IPS-20b (cell line): ENCODE data around the gene LMAN1.

Experiments
- H3K27ac ChIP-seq: one replicate; pipeline ENCODE4 v1.5.1; 2013; ENCODE audit warnings: low read length
- H3K27me3 ChIP-seq: 2 replicates; pipeline ENCODE4 v1.6.1; 2013; ENCODE audit warnings: mild to moderate bottlenecking, low read length, inconsistent platforms; ENCODE audit not compliant: insufficient read depth
- H3K36me3 ChIP-seq: 2 replicates; pipeline ENCODE4 v1.6.1; 2013; ENCODE audit warnings: low read depth, mild to moderate bottlenecking, inconsistent platforms, low read length, moderate library complexity; ENCODE audit not compliant: insufficient read depth
- H3K4me1 ChIP-seq: 2 replicates; pipeline ENCODE4 v1.6.1; 2013; ENCODE audit warnings: mild to moderate bottlenecking, control low read depth, inconsistent platforms, low read length, moderate library complexity; ENCODE audit not compliant: insufficient read depth
- H3K4me3 ChIP-seq: 2 replicates; pipeline ENCODE4 v1.5.1; 2013; ENCODE audit warnings: mild to moderate bottlenecking, low read length, inconsistent platforms
- H3K9ac ChIP-seq: 2 replicates; pipeline ENCODE4 v1.6.1; 2013; ENCODE audit warnings: low read depth, mild to moderate bottlenecking, inconsistent platforms, low read length, moderate library complexity
- H3K9me3 ChIP-seq: 2 replicates; pipeline ENCODE4 v1.6.1; 2013; ENCODE audit warnings: mild to moderate bottlenecking, low read depth, low read length, inconsistent platforms; ENCODE audit not compliant: insufficient read depth

The LMAN1 gene, protein sequence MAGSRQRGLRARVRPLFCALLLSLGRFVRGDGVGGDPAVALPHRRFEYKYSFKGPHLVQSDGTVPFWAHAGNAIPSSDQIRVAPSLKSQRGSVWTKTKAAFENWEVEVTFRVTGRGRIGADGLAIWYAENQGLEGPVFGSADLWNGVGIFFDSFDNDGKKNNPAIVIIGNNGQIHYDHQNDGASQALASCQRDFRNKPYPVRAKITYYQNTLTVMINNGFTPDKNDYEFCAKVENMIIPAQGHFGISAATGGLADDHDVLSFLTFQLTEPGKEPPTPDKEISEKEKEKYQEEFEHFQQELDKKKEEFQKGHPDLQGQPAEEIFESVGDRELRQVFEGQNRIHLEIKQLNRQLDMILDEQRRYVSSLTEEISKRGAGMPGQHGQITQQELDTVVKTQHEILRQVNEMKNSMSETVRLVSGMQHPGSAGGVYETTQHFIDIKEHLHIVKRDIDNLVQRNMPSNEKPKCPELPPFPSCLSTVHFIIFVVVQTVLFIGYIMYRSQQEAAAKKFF

GRCh38 chr18:59358712-59359575, at the start of gene LMAN1:
LMAN1 (minus strand) TSS chr18:59359265; CDS start chr18:59359244, 21 bp downstream.
- Histone ChIP-seq H3K27me3 (peaks cover 44% of the 10 kb centered on the region), H3K9ac (peak within 1 kb of the TSS; percentile 94), H3K27ac (peak within 1 kb of the TSS; percentile 84), H3K36me3 (peaks cover 17% of the 10 kb centered on the region), H3K9me3 (no peaks in the 10 kb centered on the region), H3K4me3 (peak within 1 kb of the TSS; percentile 87), H3K4me1 (peaks cover 3% of the 10 kb centered on the region; the same call in 1 of the 2 replicates)

DNA sequence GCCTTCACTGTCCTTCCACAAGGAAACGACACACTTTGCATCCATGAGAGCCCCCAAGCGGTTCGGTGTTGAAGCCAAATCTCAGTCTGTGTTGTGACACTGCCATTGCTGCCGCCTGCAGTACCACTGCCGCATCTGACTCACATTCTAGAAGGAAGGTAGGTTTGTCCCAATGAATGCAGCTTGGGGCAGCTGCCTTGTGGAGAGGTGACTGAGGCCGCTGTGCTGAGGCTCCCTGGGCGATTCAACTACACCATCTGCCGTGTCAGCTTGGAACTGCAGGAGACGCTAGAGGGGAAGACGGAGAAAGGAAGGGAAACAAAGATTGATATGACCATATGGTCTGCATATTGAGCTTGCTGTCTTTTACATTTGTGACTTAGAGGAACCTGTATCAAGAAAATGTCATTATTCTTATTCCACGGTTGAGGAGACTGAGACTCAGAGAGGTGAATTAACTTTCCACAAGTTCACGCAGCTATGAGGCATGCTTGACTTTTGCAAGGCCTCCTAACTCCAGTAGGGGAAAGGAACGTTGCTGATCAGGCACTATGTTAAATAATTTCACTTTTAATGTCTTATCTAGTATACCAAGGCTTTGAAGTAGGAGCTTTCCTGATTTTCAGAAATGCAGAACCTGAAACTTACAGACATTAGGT, 43.5 kb upstream of the LMAN1 start:
- no peaks in the 10 kb centered on the region for H3K9me3 ChIP-seq
- no peaks in the 10 kb centered on the region for H3K4me1 ChIP-seq
- H3K9ac ChIP-seq: no peak overlapping the region
- H3K27ac ChIP-seq: no peak overlapping the region
- peaks cover 11% of the 10 kb centered on the region; the same call in 1 of the 2 replicates for H3K27me3 ChIP-seq
- no peak overlapping the region for H3K4me3 ChIP-seq
- no peaks in the 10 kb centered on the region for H3K36me3 ChIP-seq

DNA sequence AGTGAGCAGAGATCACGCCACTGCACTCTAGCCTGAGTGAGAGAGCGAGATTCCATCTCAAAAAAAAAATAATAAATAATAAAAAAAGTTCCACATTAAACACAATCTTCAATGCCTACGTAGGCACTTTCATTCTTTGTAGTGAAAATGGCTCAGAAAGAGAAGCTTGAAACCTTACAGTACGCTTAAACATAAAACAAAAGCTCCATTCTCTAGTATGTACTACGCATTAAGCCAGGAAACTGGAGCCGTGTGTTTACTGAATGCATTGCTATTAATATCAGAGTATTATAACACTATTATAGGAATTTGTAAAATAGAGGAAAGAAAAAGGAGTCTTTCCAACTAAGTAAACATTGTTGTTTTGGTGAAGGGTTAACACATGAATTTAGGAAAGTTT, 41.3 kb upstream of the LMAN1 start:
- Histone ChIP-seq H3K36me3 (no peaks in the 10 kb centered on the region), H3K27me3 (peaks cover 24% of the 10 kb centered on the region; the same call in 1 of the 2 replicates), H3K9me3 (no peaks in the 10 kb centered on the region), H3K4me3 (no peak overlapping the region), H3K27ac (no peak overlapping the region), H3K4me1 (no peaks in the 10 kb centered on the region), H3K9ac (no peak overlapping the region)

DNA sequence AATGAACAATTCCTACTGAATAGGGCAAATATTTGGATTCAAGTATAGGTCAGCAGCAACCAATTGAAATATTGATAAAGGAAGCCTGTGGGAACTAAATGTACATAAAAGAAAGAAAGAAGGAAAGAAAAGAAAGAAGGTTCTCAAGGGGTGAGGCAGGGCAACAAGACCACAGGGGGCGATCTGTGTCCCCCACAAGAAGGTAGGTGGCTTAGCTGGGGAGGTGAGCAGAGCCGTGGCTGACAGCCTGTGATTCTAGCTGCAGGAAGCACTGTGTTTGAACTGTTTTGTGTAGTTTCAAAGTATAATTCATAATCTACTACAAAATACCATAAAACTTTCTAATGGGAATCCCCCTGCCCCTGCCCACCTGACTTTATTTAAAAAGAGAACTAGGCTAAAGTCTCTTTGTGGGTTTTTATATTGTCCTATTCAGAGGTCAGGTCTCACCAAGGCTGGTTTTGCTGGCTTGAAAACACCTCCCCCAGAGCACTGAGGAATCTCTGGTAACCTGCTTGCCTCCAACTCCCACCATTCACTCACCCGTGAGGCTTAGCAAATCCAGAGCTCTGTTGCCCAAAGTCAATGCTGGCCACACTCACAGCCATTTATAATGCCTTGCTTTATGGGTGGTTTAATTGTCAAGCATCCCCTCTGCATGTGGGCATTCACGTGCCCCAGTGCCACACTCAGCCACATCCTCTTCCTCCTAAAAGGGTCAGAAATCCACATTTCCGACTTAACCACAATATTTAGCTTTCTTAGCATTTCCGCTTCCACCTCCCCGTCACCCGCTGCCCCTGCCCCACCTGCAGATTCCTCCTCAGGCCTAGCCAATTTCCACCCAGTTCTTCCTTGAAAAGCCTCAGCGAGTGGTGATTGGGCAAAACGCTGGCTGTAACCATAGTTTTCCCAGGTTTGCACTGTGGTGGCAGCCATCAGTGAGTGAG, 36.4 kb upstream of the LMAN1 start:
- Histone ChIP-seq H3K27me3 (peaks cover 71% of the 10 kb centered on the region), H3K9me3 (no peaks in the 10 kb centered on the region), H3K4me3 (no peak overlapping the region), H3K36me3 (no peaks in the 10 kb centered on the region), H3K27ac (no peak overlapping the region), H3K9ac (no peak overlapping the region), H3K4me1 (no peaks in the 10 kb centered on the region)

DNA sequence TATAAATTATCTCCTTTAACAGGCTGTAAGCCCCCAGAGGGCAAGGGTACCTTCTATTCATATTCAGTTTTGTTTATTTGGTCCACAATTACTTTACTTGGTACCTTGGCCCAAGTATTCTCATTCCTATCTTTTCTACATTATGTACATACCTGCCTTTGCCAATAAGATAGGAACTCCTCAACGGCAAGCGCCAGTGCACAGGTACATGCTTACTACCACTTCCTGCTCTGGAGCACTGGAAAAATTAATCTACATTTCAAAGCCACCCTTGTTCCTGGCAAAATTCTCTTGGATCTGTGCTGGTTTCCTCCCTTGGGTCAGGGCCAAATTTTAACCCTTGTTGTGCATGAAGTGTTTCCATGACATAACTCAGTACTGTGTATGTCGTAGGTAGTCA, 34.3 kb upstream of the LMAN1 start:
- H3K4me1 ChIP-seq: no peaks in the 10 kb centered on the region

DNA sequence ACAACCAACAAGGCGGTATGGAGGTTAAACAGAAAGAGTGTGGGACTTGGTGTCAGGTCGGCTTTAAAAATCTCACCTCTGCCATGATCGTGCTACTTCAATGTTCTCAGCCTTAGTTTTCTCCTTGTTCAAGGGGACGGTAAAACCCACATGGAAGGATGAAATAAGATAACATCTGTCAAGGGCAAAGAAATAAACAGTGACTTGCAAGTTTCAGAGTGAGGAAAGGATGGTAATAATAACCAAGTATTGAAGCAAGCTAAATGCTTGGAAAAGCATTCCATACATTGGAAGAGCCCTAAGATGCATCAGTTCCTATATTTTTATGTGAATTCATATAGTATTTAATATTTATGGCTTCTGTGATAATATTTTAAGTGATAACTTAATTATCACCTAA, 29.8 kb upstream of the LMAN1 start:
- Histone ChIP-seq H3K36me3 (no peaks in the 10 kb centered on the region), H3K9ac (no peak overlapping the region), H3K9me3 (no peaks in the 10 kb centered on the region), H3K27ac (no peak overlapping the region), H3K4me3 (no peak overlapping the region), H3K4me1 (peaks cover 10% of the 10 kb centered on the region; the same call in 1 of the 2 replicates), H3K27me3 (peaks cover 97% of the 10 kb centered on the region)

More for the DNA sequence above, 34.3 kb upstream of the LMAN1 start:
- H3K36me3 ChIP-seq: no peaks in the 10 kb centered on the region
- H3K27me3 ChIP-seq: peaks cover 87% of the 10 kb centered on the region
- no peak overlapping the region for H3K27ac ChIP-seq
- no peaks in the 10 kb centered on the region for H3K9me3 ChIP-seq
- no peak overlapping the region for H3K9ac ChIP-seq
- no peak overlapping the region for H3K4me3 ChIP-seq

- H3K9ac ChIP-seq: no peak overlapping the region
- H3K4me1 ChIP-seq: peaks cover 10% of the 10 kb centered on the region; the same call in 1 of the 2 replicates
- H3K27ac ChIP-seq: no peak overlapping the region
- H3K9me3 ChIP-seq: no peaks in the 10 kb centered on the region
- peaks cover 97% of the 10 kb centered on the region for H3K27me3 ChIP-seq
- no peaks in the 10 kb centered on the region for H3K36me3 ChIP-seq
- H3K4me3 ChIP-seq: no peak overlapping the region
Observed at GRCh38 chr18:59387687-59388565, 28.9 kb upstream of the LMAN1 start.

DNA sequence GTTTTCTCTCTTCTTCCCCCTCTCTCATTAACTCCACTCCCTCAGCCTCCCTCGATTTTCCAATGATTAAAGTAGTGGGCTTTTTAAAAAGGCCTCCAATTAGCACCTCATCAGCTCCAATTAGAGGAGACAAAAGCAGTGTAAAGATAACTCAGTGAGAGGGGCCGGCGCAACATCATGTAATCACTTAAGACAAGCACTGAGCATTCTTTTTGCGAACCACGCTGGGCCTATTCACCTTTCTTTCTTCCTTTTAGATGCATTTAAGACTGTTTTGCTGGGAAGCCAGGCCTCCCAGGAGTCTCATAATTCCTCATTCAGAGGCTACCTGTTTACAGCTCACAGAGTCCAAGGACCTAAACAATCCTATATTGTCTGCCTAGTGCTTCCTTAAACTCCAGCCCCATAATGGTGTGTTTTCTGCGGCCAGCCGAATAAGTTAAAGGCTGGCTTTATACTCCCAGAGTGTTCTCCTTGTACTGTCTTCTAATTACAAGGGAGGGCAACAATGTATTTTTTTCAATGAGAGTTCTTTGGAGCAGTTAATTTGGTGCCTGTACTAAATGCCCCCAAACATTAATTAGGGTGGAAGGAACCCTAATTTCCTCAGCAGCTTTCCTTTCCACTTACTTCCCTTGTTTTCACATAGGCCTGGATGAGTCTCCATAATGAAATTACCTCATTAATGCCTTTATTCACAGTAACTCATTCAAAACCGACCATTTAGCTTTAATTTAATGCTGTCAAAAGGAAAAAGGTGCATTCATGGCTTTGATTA, 28.0 kb upstream of the LMAN1 start:
- Histone ChIP-seq H3K9me3 (no peaks in the 10 kb centered on the region), H3K36me3 (no peaks in the 10 kb centered on the region), H3K4me1 (peaks cover 10% of the 10 kb centered on the region; the same call in 1 of the 2 replicates), H3K27me3 (peaks cover 97% of the 10 kb centered on the region), H3K27ac (no peak overlapping the region), H3K4me3 (no peak overlapping the region), H3K9ac (no peak overlapping the region)

GRCh38 chr18:59385191-59385590, 26.1 kb upstream of the LMAN1 start:
- no peak overlapping the region for H3K27ac ChIP-seq
- no peaks in the 10 kb centered on the region for H3K36me3 ChIP-seq
- no peak overlapping the region for H3K9ac ChIP-seq
- H3K27me3 ChIP-seq: peaks cover 99% of the 10 kb centered on the region
- H3K4me1 ChIP-seq: peaks cover 14% of the 10 kb centered on the region; the same call in 1 of the 2 replicates
- no peak overlapping the region for H3K4me3 ChIP-seq
- no peaks in the 10 kb centered on the region for H3K9me3 ChIP-seq
